K562 treated with DMSO at 1 percent for 48 hours (cell line): ENCODE results near the gene PARVA. TPM values are rescaled to one million over a fixed set of nuclear protein-coding genes. Genes with fewer than 3 reads are reported as not detected.

ENCODE experiments used
- total RNA-seq: library from RNA; unstranded; fragments of 300-600 nt; gene quantifications from 2 replicates; pipeline ENCODE4 v1.2.3, GENCODE V29; 2022; ENCODE audit warnings: low replicate concordance; ENCODE audit errors: extremely low read depth

Gene PARVA, protein sequence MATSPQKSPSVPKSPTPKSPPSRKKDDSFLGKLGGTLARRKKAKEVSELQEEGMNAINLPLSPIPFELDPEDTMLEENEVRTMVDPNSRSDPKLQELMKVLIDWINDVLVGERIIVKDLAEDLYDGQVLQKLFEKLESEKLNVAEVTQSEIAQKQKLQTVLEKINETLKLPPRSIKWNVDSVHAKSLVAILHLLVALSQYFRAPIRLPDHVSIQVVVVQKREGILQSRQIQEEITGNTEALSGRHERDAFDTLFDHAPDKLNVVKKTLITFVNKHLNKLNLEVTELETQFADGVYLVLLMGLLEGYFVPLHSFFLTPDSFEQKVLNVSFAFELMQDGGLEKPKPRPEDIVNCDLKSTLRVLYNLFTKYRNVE
- not detected in 2 replicates for total RNA-seq

DNA sequence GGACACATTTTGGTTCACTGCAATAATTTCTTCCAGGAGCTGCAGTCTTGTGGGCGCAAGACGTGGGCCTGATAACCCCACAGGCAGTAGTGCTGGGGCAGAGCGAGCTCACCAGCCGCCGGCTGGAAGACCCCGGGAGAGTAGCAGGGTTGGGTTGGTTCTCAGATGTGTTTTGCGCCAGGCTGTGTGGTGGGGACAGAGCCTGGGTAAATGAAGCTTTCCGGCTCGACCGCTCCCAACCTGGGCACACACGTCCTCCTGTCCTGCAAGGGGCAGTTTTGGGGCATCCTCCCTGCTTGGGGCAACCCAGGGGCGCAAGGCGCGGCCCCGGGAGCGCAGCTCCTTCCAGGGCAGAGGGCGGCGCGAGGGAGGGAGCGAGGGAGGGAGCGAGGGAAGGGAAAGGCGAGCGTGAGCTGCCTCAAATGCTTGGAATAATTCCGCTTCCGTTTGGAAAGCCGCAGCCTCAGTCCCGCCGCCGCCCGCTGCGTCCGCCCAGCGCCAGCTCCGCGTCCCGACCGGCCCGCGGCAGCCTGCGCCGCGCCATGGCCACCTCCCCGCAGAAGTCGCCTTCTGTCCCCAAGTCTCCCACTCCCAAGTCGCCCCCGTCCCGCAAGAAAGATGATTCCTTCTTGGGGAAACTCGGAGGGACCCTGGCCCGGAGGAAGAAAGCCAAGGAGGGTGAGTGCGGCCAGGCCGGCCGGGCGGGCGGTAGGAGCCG is at the start of gene PARVA:
Gene PARVA, plus strand, starts transcription at position 466 of the 718 bp plus-strand sequence. Its CDS starts 77 bp downstream, at position 543.

